OCI-LY7 (cell line): ENCODE data around the gene TPSG1.
"Not testable (repeated sequence)": the region's sequence is repeated elsewhere in the genome, so short reads cannot be mapped to it uniquely, and the experiment has no call there.

Experiments used
- EZH2phosphoT487 ChIP-seq: fragments of 200-600 bp; sonication (generic); IDR thresholded peaks from 2 replicates; pipeline ENCODE4 v1.6.1; 2018; ENCODE audit warnings: low read depth, borderline replicate concordance, mild to moderate bottlenecking, mixed run types, antibody characterized with exemption, low read length, moderate library complexity, mixed read lengths
- TF ChIP-seq, protein P1 (sequence below): fragments of 200-600 bp; sonication (generic); conservative IDR thresholded peaks from 2 replicates; pipeline ENCODE4 v1.5.1; 2014; ENCODE audit warnings: mild to moderate bottlenecking, antibody characterized with exemption, low read length, moderate library complexity, mixed read lengths

DNA sequence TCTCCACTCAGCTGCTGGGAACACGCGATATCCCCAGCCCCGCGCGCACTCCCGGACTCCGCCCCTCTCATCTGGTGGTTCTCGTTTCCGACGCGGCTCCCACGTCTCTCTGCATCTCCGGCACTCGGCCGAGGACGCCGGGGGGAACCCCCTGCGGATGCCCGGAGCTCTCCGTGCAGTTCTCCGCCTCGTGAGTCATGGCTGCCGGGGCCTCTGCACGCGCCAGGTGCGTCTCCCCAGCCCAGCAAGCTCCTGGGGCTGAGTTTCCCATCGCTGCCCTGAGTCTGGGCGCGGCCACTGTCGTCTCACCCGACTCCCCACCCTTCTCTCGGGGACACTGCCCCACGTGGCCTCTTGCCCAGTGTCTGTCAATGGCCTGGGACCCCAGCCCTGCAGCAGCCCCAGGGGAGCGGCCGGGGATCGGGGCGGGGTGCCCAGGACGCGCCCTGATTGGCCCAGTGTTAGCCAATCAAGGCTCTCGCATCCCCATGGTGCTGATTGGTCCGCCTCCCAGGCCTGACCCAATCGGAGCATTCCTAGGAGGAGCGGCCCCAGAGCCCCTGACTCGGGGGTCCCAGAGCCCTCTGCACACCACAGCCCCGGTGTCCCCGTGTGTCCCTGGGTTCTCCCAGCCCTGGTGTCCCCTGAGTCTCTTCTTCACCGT lies 28.8 kb upstream of the TPSG1 start:
- TF ChIP-seq EZH2phosphoT487: not testable (repeated sequence)
- TF ChIP-seq, protein P1, sequence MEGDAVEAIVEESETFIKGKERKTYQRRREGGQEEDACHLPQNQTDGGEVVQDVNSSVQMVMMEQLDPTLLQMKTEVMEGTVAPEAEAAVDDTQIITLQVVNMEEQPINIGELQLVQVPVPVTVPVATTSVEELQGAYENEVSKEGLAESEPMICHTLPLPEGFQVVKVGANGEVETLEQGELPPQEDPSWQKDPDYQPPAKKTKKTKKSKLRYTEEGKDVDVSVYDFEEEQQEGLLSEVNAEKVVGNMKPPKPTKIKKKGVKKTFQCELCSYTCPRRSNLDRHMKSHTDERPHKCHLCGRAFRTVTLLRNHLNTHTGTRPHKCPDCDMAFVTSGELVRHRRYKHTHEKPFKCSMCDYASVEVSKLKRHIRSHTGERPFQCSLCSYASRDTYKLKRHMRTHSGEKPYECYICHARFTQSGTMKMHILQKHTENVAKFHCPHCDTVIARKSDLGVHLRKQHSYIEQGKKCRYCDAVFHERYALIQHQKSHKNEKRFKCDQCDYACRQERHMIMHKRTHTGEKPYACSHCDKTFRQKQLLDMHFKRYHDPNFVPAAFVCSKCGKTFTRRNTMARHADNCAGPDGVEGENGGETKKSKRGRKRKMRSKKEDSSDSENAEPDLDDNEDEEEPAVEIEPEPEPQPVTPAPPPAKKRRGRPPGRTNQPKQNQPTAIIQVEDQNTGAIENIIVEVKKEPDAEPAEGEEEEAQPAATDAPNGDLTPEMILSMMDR: not testable (repeated sequence)
